Lower leg skin (tissue), 3 donors: ENCODE data around the gene ADGRA3.

Experiments used
- POLR2A ChIP-seq, 2 donors: fragments of 450-650 bp; IDR thresholded peaks; one replicate each; pipeline ENCODE4 v1.6.1; 2016 to 2017; ENCODE audit warnings: antibody characterized with exemption in 2 of 2, mild to moderate bottlenecking in 1 of 2, moderate library complexity in 1 of 2
- TF ChIP-seq, protein P1 (sequence below), 3 donors: fragments of 450-650 bp; IDR thresholded peaks; one replicate each; pipeline ENCODE4 v1.5.1; 2016; ENCODE audit warnings: antibody characterized with exemption in 3 of 3, mild to moderate bottlenecking in 3 of 3, moderate library complexity in 2 of 3

DNA sequence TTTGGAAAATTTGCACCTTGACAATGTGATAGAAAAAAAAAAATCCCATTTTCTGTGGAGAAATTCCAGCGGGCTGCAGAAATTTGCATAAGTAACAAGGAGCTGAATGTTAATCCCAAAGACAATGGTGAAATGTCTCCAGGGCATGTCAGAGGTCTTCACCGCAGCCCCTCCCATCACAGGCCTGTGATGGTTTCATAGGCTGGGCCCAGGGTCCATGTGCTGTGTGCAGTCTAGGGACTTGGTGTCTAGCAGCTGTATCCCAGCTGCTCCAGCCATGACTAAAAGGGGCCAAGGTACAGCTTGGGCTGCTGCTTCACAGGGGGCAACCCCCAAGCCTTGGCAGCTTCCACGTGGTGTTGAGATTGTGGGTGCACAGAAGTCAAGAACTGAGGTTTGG, 85.2 kb downstream of the ADGRA3 start:
- TF ChIP-seq, protein P1, sequence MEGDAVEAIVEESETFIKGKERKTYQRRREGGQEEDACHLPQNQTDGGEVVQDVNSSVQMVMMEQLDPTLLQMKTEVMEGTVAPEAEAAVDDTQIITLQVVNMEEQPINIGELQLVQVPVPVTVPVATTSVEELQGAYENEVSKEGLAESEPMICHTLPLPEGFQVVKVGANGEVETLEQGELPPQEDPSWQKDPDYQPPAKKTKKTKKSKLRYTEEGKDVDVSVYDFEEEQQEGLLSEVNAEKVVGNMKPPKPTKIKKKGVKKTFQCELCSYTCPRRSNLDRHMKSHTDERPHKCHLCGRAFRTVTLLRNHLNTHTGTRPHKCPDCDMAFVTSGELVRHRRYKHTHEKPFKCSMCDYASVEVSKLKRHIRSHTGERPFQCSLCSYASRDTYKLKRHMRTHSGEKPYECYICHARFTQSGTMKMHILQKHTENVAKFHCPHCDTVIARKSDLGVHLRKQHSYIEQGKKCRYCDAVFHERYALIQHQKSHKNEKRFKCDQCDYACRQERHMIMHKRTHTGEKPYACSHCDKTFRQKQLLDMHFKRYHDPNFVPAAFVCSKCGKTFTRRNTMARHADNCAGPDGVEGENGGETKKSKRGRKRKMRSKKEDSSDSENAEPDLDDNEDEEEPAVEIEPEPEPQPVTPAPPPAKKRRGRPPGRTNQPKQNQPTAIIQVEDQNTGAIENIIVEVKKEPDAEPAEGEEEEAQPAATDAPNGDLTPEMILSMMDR (IDR thresholded peaks at IDR 0.05): no peak
- no peak for TF ChIP-seq POLR2A (IDR thresholded peaks at IDR 0.05)
